GM18517 (cell line): ENCODE data around the gene FOXN3.
"Not testable (repeated sequence)": the region's sequence is repeated elsewhere in the genome, so short reads cannot be mapped to it uniquely, and the experiment has no call there.

Experiments used
- ATAC-seq: cut with Tn5 transposase; IDR thresholded peaks from one replicate; pipeline ENCODE4 v1.9.1; 2021; ENCODE audit warnings: mild to moderate bottlenecking, moderate library complexity; ENCODE audit not compliant: unreplicated experiment

Gene FOXN3

GRCh38 chr14:89206389-89207031, 210.5 kb downstream of the FOXN3 start:
- ATAC-seq = no peak

- no peak for ATAC-seq
These were observed 211.8 kb downstream of the FOXN3 start for GRCh38 chr14:89205137-89205740.

- ATAC-seq = no peak
These were observed 214.4 kb downstream of the FOXN3 start for GRCh38 chr14:89202413-89203190.

- ATAC-seq = no peak
These were observed 215.4 kb downstream of the FOXN3 start for GRCh38 chr14:89201645-89202044.

GRCh38 chr14:89199357-89199756, 217.7 kb downstream of the FOXN3 start:
- ATAC-seq = not testable (repeated sequence)

- ATAC-seq = no peak
These were observed 218.3 kb downstream of the FOXN3 start for GRCh38 chr14:89198544-89199329.

GRCh38 chr14:89197623-89198022, 219.4 kb downstream of the FOXN3 start:
- no peak for ATAC-seq

- no peak for ATAC-seq
These were observed 220.5 kb downstream of the FOXN3 start for GRCh38 chr14:89196545-89196944.

- no peak for ATAC-seq
These were observed 222.7 kb downstream of the FOXN3 start for GRCh38 chr14:89194376-89194775.

GRCh38 chr14:89190765-89191513, 226.1 kb downstream of the FOXN3 start:
- no peak for ATAC-seq

GRCh38 chr14:89188492-89188891, 228.5 kb downstream of the FOXN3 start:
- ATAC-seq = no peak

GRCh38 chr14:89187501-89187900, 229.5 kb downstream of the FOXN3 start:
- no peak for ATAC-seq

- ATAC-seq = no peak
These were observed 230.1 kb downstream of the FOXN3 start for GRCh38 chr14:89186856-89187376.

- ATAC-seq = no peak
These were observed 230.8 kb downstream of the FOXN3 start for GRCh38 chr14:89185919-89186855.

- ATAC-seq = no peak
These were observed 232.1 kb downstream of the FOXN3 start for GRCh38 chr14:89184952-89185351.

- no peak for ATAC-seq
These were observed 234.7 kb downstream of the FOXN3 start for GRCh38 chr14:89182326-89182725.

GRCh38 chr14:89180546-89180945, 236.5 kb downstream of the FOXN3 start:
- ATAC-seq = no peak

- no peak for ATAC-seq
These were observed 237.1 kb downstream of the FOXN3 start for GRCh38 chr14:89179891-89180404.
